WTC11 (cell line): ENCODE measurements around the gene CXCR3. TPM values are rescaled to one million over a fixed set of nuclear protein-coding genes. Genes with fewer than 3 reads are reported as not detected.
"Not testable (repeated sequence)": the region's sequence is repeated elsewhere in the genome, so short reads cannot be mapped to it uniquely, and the experiment has no call there.

ENCODE experiments used
- ATAC-seq: fragments of 200-7000 bp; cut with Tn5 transposase; 2 replicates; pipeline ENCODE4 v1.10.0; 2021; ENCODE audit warnings: mild to moderate bottlenecking, moderate library complexity
- CTCF ChIA-PET: fragments of 300-600 bp; sonication (Branson Sonifier 250); formaldehyde crosslinking; loops from one replicate; lab custom pipeline; 2021; ENCODE audit warnings: antibody characterized with exemption; lab: Charles Lee
- POLR2A ChIA-PET: fragments of 350-600 bp; sonication (Branson Sonifier 250); formaldehyde crosslinking; loops from one replicate; lab custom pipeline; 2021; ENCODE audit warnings: antibody characterized with exemption; lab: Charles Lee
- DNase-seq: peaks from one replicate; pipeline ENCODE4 v3.0.0; 2021; ENCODE audit warnings: low spot score
- H3K27ac Mint-ChIP-seq: 2 replicates; pipeline ENCODE4 v1.8.0; 2021; ENCODE audit warnings: mixed read lengths
- H3K27me3 Mint-ChIP-seq: 2 replicates; pipeline ENCODE4 v1.8.0; 2021; ENCODE audit warnings: low read depth, mild to moderate bottlenecking, moderate library complexity, mixed read lengths
- H3K36me3 Mint-ChIP-seq: 2 replicates; pipeline ENCODE4 v1.8.0; 2021; ENCODE audit warnings: mixed read lengths
- H3K4me1 Mint-ChIP-seq: 2 replicates; pipeline ENCODE4 v1.8.0; 2022; ENCODE audit warnings: mixed read lengths
- H3K4me3 Mint-ChIP-seq: 2 replicates; pipeline ENCODE4 v1.8.0; 2021; ENCODE audit warnings: mild to moderate bottlenecking, moderate library complexity, mixed read lengths
- H3K9me3 Mint-ChIP-seq: 2 replicates; pipeline ENCODE4 v1.8.0; 2021; ENCODE audit warnings: mixed read lengths
- ATF2 ChIP-seq: sonication (generic); formaldehyde crosslinking; IDR thresholded peaks from 2 replicates; pipeline ENCODE4 v1.8.1; 2022; ENCODE audit warnings: low read depth, missing genetic modification reagents, borderline replicate concordance
- CTCF ChIP-seq: fragments of 200-600 bp; IDR thresholded peaks from 2 replicates; pipeline ENCODE4 v1.8.0; 2022; ENCODE audit warnings: antibody characterized with exemption
- E2F5 ChIP-seq: sonication (generic); formaldehyde crosslinking; IDR thresholded peaks from 2 replicates; pipeline ENCODE4 v1.8.1; 2022; ENCODE audit warnings: mild to moderate bottlenecking, moderate library complexity, missing genetic modification reagents
- ELF4 ChIP-seq: sonication (generic); formaldehyde crosslinking; IDR thresholded peaks from 2 replicates; pipeline ENCODE4 v1.8.1; 2022; ENCODE audit warnings: low read depth, mild to moderate bottlenecking, moderate library complexity, missing genetic modification reagents
- FOXJ3 ChIP-seq: sonication (generic); formaldehyde crosslinking; IDR thresholded peaks from 2 replicates; pipeline ENCODE4 v1.9.0; 2021; ENCODE audit warnings: missing genetic modification reagents, mild to moderate bottlenecking, borderline replicate concordance
- MAX ChIP-seq: sonication (generic); formaldehyde crosslinking; IDR thresholded peaks from 2 replicates; pipeline ENCODE4 v1.8.0; 2022; ENCODE audit warnings: mild to moderate bottlenecking, missing genetic modification reagents
- OVOL2 ChIP-seq: fragments of 250-450 bp; sonication (Bioruptor Pico); IDR thresholded peaks from 2 replicates; pipeline ENCODE4 v1.9.0; 2021; ENCODE audit warnings: mild to moderate bottlenecking, borderline replicate concordance
- PREB ChIP-seq: sonication (generic); formaldehyde crosslinking; IDR thresholded peaks from 2 replicates; pipeline ENCODE4 v1.8.1; 2022; ENCODE audit warnings: mild to moderate bottlenecking, missing genetic modification reagents, moderate library complexity, borderline replicate concordance
- RELA ChIP-seq: sonication (generic); formaldehyde crosslinking; IDR thresholded peaks from 2 replicates; pipeline ENCODE4 v1.8.1; 2022; ENCODE audit warnings: missing genetic modification reagents, mild to moderate bottlenecking, borderline replicate concordance
- ZBTB21 ChIP-seq: sonication (generic); formaldehyde crosslinking; IDR thresholded peaks from 2 replicates; pipeline ENCODE4 v1.8.1; 2023; ENCODE audit warnings: mild to moderate bottlenecking, missing genetic modification reagents, borderline replicate concordance
- ZMAT4 ChIP-seq: fragments of 250-450 bp; sonication (Bioruptor Pico); IDR thresholded peaks from 2 replicates; pipeline ENCODE4 v1.9.0; 2021; ENCODE audit warnings: mild to moderate bottlenecking
- ZNF232 ChIP-seq: sonication (generic); formaldehyde crosslinking; IDR thresholded peaks from 2 replicates; pipeline ENCODE4 v1.8.0; 2022; ENCODE audit warnings: mild to moderate bottlenecking, missing genetic modification reagents
- ZNF396 ChIP-seq: fragments of 250-450 bp; sonication (Bioruptor Pico); IDR thresholded peaks from 2 replicates; pipeline ENCODE4 v1.8.0; 2021; ENCODE audit warnings: mild to moderate bottlenecking, moderate library complexity, borderline replicate concordance
- ZNF416 ChIP-seq: fragments of 250-450 bp; sonication (Bioruptor Pico); IDR thresholded peaks from 2 replicates; pipeline ENCODE4 v1.9.0; 2021; ENCODE audit warnings: mild to moderate bottlenecking, inconsistent platforms
- total RNA-seq: library from RNA; stranded (reverse); gene quantifications from 3 replicates; pipeline ENCODE4 v1.2.3, GENCODE V29; 2021

The CXCR3 gene
- total RNA-seq, 1 experiment from 2014 or later: 0.11 TPM

GRCh38 chrX:71652405-71652804, 34.1 kb upstream of the CXCR3 start:
- no peak overlapping the region for H3K4me3 Mint-ChIP-seq
- TF ChIP-seq RELA: no peak
- 0 out of 2 replicates have a peak, but pooled peaks have one; percentile 24 for TF ChIP-seq CTCF
- ChIA-PET CTCF (interaction anchor here (0.6 to 3.2 kb wide), 10 partner anchors 11 to 682 kb away, joined by 3 to 10 read pairs (median 3); no protein-coding TSS in a partner anchor), POLR2A (no interaction called here)
- no peaks in the 10 kb centered on the region; the same call in 1 of the 2 replicates for H3K27me3 Mint-ChIP-seq
- H3K27ac Mint-ChIP-seq: no peak overlapping the region
- 0 out of 2 replicates have a peak, but pooled peaks cover 2% of the 10 kb centered on the region for H3K4me1 Mint-ChIP-seq
- DNase-seq (peak; percentile 42), ATAC-seq (peak; percentile 60; the same call in 1 of the 2 replicates)
- no peaks in the 10 kb centered on the region for H3K36me3 Mint-ChIP-seq
- H3K9me3 Mint-ChIP-seq: peaks cover 8% of the 10 kb centered on the region

GRCh38 chrX:71650333-71650969, 32.1 kb upstream of the CXCR3 start:
- CTCF ChIA-PET: interaction anchor here (1.0 to 3.2 kb wide), 2 partner anchors 27 to 28 kb away, joined by 4 to 10 read pairs; no protein-coding TSS in a partner anchor
- Mint-ChIP-seq H3K9me3 (no peaks in the 10 kb centered on the region), H3K4me1 (no peaks in the 10 kb centered on the region), H3K4me3 (no peak overlapping the region), H3K36me3 (peaks cover 3% of the 10 kb centered on the region; the same call in 1 of the 2 replicates), H3K27me3 (no peaks in the 10 kb centered on the region), H3K27ac (no peak overlapping the region)
- DNase-seq (no peak), ATAC-seq (peak; percentile 61)
- POLR2A ChIA-PET: no interaction called here
- TF ChIP-seq E2F5: no peak
- no peak for TF ChIP-seq MAX (CRISPR knock-in tag)
- no peak for TF ChIP-seq OVOL2 (CRISPR knock-in tag)
- no peak for TF ChIP-seq FOXJ3 (CRISPR knock-in tag)
- no peak for TF ChIP-seq ZNF232 (CRISPR knock-in tag)
- no peak for TF ChIP-seq ATF2 (CRISPR knock-in tag)
- no peak for TF ChIP-seq ELF4 (CRISPR knock-in tag)
- TF ChIP-seq ZNF396: no peak
- TF ChIP-seq ZMAT4 (CRISPR knock-in tag): no peak
- no peak for TF ChIP-seq ZBTB21 (CRISPR knock-in tag)
- TF ChIP-seq PREB (CRISPR knock-in tag): no peak
- TF ChIP-seq ZNF416 (CRISPR knock-in tag): no peak

- H3K36me3 Mint-ChIP-seq, POLR2A ChIA-PET, H3K27me3 Mint-ChIP-seq, H3K9me3 Mint-ChIP-seq, H3K27ac Mint-ChIP-seq, H3K4me1 Mint-ChIP-seq, CTCF ChIA-PET, ATAC-seq, DNase-seq, H3K4me3 Mint-ChIP-seq: not testable (repeated sequence)
These were observed 26.1 kb upstream of the CXCR3 start for GRCh38 chrX:71644406-71644805.
